Dermis blood vessel endothelial cell (primary cell): Measurements from ENCODE around the gene NCAN. TPM values are rescaled to one million over a fixed set of nuclear protein-coding genes. Genes with fewer than 3 reads are reported as not detected.
"Not testable (repeated sequence)": the region's sequence is repeated elsewhere in the genome, so short reads cannot be mapped to it uniquely, and the experiment has no call there.

Experiments used
- DNase-seq: peaks from one replicate; pipeline ENCODE4 v3.0.0; 2010
- total RNA-seq: library from RNA; depleted of rRNA; stranded (reverse); fragments of >200 nt; gene quantifications from 2 replicates; pipeline ENCODE4 v1.2.3, GENCODE V29; 2014

Gene NCAN
- total RNA-seq, 1 donor from 2014 or later: not detected

DNA sequence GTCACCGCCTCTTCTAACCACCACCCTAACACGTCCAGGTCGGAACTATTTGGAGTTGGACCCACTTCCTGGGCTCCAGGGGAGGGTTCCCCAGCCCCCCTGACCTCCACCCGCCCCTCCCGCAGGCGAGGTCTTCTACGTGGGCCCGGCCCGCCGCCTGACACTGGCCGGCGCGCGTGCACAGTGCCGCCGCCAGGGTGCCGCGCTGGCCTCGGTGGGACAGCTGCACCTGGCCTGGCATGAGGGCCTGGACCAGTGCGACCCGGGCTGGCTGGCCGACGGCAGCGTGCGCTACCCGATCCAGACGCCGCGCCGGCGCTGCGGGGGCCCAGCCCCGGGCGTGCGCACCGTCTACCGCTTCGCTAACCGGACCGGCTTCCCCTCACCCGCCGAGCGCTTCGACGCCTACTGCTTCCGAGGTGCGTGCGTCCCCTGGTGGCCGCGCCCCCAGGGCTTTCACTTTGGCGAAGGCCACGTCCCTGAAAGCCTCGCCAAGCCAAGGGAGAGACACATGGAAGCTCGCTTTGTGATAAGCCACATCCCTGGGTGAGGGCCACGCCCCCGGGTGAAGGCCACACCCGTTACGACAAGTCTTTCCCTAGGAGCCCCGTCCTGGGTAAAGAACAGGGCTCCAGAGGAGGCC is 13.2 kb downstream of the NCAN start:
- peak; percentile 46 for DNase-seq

DNA sequence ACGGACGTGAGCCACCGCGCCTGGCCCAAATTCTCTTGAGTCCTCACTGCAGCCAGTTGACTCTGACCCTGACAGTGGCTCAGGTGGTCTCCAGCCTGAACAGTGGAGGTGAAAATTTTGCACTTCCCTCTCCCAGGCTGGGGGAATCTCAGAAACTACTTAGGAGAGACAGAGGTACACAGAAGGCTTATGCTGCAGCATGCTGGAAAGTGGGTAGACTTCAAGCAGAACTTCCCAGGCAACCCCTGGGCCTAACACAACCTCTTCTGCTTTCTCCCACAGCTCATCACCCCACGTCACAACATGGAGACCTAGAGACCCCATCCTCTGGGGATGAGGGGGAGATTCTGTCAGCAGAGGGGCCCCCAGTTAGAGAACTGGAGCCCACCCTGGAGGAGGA is 14.4 kb downstream of the NCAN start:
- DNase-seq: no peak

DNA sequence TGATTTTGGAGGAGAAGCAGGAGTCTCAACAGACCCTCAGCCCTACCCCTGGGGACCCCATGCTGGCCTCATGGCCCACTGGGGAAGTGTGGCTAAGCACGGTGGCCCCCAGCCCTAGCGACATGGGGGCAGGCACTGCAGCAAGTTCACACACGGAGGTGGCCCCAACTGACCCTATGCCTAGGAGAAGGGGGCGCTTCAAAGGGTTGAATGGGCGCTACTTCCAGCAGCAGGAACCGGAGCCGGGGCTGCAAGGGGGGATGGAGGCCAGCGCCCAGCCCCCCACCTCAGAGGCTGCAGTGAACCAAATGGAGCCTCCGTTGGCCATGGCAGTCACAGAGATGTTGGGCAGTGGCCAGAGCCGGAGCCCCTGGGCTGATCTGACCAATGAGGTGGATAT is 14.9 kb downstream of the NCAN start:
- no peak for DNase-seq

DNA sequence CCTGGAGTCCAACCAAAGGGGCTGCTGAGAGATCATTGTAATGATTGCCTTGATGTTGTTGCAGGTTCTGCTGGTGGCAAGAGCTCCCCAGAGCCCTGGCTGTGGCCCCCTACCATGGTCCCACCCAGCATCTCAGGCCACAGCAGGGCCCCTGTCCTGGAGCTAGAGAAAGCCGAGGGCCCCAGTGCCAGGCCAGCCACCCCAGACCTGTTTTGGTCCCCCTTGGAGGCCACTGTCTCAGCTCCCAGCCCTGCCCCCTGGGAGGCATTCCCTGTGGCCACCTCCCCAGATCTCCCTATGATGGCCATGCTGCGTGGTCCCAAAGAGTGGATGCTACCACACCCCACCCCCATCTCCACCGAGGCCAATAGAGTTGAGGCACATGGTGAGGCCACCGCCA is 15.5 kb downstream of the NCAN start:
- no peak for DNase-seq

DNA sequence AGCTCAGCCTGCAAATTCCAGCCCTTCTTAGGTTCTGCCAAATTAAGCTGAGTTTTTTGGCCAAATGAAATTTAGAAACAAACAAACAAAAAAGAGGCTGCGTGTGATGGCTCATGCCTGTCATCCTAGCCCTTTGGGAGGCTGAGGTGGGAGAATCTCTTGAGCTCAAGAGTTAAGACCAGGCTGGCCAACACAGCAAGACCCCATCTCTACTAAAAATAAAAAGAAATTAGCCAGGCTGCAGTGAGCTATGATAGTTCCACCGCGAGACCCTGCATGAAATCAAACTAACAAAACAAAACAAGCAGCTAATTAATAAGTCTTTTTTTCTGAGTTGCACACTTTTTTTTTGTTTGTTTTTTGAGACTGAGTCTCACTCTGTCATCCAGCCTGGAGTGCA is 17.9 kb downstream of the NCAN start:
- no peak for DNase-seq

DNA sequence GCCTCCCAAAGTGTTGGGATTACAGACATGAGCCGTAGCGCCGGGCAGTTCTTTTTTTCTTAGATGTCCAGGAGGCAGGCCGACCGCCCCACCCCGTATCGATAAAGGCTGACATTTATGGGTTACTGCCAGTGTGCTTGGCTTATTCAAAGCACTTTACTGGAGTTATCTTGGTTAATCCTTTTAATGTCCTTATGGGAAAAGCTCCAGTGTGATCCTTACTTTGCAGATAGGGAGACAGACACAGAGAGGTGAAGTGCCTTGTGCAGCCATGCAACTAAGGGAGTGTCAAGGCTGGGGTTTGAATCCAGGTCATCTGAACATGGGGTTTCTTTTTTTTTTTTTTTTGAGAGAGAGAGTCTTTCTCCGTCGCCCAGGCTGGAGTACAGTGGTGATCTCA is 19.2 kb downstream of the NCAN start:
- no peak for DNase-seq

DNA sequence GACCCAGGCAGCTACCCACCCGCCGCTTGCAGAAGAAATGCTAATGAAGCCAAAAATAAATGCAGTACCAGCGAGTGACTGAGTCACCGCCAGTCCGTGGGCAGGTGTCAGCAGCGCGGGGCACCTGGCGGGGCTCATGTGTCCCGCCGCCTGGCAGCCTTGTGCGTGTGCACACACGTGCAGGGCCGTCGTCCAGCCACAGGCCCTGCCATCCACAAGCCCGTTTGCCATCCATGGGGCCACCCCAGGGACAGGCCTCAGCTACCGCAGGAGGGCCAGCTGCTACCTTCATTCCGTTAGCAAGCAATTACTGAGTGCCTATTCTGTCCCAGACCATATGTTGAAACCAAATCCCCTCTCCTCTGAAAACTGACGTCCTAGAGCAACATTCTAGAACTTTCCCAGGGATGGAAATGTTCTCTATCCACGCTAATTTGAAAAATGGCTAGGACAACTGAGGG is 20.5 kb downstream of the NCAN start:
- DNase-seq: no peak

DNA sequence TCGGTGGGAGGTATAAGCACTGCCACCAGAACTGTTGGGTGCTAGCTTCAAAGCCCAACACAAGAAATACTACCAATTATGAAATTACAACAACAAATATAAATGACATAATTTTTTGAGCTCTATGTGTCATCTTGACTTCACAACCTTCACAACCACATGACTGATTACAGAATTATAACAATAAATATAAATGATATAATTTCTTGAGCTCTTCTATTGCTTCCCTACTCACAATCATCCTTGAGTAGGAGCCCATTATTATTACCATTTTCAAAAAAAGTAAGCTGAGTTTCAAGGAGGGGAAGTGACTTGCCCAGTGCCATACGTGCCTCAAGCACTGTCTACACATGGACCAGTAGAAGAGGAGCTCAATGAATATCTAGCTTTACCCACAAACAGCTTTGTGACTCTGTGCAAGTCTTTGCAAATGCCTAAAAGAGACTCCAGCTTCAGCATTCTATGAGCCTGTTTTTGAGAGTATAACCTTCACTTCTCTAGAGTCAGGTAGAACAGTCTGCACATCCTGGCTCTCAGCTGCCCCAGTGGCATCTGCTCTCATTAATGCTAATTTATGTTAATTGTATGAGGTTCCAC is 22.6 kb downstream of the NCAN start:
- no peak for DNase-seq

DNA sequence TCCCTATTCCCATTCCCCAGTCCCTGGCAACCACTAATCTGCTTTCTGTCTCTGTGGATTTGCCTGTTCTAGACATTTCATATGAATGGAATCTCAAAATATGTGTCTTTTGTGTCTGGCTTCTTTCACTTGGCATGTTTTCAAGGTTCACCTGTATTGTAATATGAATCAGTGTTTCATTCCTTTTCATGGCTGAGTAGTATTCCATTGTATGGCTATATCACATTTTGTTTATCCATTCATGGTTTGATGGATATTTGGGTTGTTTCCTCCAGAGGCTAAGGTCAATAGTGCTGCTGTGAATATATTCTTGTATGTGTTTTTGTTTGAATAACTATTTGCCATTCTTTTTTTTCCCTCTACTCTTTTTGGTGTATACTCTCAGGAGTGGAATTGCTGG is 24.4 kb downstream of the NCAN start:
- no peak for DNase-seq

DNA sequence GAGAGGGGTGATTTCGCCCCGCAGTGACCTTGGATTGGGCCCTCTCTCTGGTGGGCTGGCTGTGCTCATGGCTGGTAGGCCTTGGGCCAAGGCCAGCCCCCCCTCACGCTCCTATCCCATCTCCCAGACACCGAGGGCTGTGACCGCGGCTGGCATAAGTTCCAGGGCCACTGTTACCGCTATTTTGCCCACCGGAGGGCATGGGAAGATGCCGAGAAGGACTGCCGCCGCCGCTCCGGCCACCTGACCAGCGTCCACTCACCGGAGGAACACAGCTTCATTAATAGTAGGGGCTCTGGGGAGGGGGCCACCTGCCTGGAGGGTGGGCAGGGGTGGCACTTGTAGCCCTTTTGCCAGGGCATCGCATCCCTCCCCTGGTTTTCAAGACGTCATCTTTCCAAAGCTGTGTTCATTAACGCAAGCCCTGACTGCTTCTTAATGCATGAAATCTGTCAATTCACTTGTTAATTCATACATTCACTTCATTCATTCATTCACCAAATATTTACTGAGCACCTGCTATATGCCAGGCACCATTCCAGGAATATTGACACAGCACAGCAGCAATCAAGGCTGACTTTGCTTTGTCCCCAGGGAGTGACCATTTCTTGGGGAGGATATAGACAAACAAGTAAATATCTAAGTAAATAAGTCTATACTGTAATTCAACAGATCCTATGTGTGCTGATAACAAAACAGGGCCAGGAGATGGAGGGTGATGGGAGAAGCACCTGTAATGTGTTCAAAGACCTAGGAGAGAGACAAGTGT is 26.6 kb downstream of the NCAN start:
- DNase-seq: no peak

DNA sequence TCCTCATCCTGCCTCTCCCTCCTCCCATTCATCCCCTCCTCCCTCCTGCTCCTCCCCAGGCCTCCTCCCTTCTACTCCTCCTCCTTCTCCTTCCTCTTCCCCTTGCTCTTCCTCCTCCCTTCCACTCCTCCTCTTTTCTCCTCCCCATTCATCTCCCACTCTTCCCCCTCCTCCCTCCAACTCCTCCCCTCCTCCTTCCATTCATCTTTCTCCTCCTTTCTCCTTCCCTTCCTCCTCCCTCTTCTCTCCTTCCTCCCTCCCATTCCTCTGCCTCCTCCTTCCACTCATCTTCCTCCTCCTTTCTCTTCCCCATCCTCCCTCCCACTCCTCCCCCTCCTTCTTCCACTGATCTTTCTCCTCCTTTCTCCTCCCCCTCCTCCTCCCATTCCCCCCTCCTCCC is 27.9 kb downstream of the NCAN start:
- no peak for DNase-seq

DNA sequence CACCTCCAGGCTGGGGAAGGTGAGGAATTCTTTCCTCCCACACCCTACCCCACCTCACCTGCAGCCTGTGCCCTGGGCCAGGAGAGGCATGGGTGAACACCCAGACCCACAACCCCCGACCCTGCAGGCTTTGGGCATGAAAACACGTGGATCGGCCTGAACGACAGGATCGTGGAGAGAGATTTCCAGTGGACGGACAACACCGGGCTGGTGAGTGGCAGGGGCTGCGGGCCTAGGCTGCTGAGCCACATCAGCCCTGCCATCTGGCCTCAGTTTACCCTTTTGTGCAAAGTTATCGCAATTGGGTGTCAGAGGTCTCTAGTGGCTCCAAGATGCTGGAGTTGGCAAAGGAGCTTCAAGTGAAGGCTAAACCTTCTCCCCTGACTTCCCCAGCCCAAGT is 28.7 kb downstream of the NCAN start:
- DNase-seq: no peak

DNA sequence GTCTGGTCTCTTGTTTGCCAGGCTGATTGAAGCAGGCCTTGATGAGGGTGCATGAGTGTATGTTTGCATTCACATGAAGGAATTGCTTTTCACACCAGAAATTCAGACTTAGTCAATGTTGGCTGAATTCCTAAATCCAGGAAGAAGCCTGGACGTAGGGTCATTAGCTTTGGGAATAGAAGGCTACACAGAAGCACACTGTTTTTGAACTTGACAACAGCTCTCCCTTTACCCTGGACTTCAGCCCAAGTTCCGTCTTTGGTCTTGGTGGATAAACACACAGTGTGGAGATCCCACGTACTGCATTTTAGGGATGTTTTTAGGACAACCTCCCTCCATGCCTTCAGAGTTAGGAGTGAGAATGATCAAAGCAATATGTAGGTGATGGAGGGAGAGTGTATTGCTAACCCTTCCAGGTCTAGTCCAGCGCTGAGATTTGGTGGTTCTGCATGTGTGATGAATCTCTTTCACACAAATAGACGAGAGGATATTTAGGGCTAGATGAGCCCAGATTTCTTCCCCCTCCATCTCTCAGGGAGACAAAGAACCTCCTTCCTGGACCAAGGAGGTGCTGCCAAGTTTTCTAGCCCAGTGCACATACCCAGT is 38.5 kb downstream of the NCAN start:
- DNase-seq: no peak

DNA sequence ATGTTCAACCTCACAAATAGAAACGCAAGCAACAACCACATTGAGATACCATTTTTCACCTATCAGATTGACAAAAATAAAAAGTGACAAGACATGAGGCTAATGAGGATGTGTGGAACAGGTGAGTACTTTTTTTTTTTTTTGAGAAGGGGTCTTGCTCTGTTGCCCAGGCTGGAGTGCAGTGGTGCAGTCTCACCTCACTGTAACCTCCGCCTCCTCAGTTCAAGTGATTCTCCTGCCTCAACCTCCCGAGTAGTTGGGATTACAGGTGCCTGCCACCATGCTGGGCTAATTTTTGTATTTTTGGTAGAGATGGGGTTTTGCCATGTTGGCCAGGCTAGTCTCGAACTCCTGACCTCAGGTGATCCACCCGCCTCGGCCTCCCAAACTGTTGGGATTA is 41.7 kb downstream of the NCAN start:
- not testable (repeated sequence) for DNase-seq

DNA sequence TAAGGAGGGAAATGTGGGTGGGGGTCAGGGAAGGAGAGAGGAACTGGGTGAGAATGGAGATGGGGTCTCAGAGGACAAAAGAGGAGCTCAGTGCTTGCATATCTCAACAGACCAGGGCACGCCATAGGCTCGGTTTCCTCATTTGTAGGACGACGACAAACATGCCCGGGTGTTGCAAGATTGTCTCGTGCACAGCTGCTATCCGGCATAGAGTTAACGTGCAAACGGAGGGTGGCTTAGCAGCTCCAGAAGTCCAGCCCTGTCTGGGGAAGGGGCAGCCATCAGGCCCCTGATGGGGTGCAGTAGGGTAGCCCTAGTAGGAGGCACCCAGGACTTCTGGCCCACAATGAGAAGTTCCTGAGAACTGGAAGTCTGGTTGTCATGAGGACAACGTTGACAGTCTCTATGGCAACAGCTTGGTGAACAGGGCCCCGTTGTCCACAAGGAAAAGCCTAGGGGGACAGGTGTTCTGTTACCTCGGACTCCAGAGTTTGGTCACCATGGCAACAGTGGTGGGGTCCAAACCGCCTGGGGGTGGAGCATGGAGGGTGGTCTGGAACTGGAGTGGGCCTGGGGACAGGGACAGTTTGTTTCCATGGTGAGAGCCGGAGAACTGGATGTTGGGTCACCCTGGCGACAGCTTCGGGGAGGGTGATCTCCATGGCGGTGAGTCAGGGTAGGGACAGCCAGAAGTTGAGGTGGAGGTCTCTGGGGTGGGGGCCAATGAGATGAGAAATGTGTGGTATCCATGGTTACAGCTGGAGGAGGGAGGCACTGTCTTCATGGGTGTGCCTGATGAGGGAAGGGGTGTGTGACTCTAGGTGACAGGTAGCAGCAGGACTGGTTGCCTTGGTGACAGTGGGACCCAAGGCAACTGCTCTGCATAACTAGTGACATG is 44.6 kb downstream of the NCAN start:
- no peak for DNase-seq

DNA sequence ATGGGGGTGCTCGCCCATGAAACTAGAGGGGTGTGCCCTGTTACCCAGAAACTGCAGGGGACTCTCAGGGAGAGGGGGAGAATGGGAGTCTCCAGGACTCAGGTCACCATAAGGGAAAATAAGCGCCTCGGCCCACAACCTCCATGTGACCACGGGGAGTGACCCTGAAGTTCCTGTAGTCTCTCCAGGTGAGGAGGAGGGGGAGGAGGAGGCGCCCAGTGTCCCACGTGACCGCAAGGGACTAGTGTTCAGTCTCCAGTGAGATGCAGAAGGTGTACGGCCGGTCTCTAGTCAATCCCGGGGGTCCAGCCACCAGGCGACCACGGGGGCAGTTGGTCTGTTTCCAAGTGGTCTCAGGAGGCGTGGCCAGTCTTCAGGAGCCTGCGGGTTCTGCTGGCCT is 45.4 kb downstream of the NCAN start:
- no peak for DNase-seq

DNA sequence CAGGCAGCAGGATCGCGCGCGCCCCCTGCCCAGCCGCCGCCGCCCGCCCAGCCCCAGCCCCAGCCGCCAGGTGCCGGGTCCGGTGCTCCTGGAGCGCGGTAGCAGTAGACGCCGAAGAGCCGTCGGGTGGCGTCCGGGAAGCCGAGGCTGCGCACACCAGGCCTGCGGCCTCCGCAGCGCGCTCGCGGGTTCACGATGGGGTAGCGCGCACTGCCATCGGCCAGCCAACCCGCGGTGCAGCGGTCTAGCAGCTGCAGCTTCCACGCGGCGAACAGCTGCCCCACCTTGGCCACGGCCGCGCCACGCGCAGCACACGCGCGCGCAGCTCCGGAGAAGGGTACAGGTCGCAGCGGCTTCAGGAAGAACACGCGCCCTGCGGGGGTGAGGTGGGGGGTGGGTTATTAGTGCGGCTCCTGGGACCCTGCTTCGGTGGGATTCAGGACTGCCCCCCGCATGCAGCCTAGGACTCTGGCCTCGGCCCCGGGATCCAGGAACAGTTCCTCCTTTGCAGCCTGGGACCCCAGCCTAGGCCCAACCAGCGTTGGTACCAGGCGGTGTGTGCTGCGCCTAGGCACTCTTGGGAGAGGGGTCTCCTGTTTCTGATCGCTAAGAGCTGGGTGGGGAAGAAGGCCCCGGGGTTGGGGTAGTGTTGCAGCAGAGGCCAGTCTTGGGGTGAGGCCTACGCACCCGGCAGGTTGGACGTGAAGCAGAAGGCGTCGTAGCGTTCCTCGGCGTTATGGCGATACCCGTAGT is 46.3 kb downstream of the NCAN start:
- DNase-seq: no peak

DNA sequence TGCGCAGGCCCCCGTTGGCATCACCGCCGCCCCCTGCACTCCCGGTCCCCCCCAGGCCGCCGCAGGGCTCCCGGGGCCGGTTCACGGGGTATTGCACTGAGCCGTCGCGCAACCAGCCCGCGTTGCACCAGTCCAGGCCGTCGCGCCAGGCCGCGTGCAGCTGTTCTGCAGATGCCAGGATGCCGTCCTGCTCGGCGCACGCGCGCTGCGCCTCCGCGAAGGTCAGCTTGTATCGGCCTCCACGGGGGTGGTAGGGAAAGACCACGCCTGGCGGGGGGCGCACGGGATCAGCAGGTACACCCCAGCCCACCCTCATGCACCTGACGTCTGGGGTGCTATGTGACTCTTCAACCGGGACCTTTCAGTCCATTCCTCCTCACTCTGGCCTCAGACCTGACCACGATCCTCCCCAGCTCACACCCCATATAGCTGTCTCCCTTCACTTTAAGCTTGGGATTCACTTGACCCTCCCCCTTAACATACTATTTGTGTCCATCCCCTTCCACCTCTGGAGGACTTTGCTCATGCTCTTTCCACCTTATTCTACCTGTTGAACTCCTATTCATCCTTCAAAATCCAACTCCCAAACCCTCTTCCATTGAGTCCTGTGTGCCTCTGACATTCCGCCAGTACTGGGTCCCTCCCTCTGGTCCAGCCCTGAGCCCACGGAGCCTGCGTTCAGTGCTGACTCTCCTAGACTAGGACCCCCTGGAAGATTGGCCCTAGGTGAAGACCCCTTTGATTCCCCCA is 47.0 kb downstream of the NCAN start:
- DNase-seq: no peak

DNA sequence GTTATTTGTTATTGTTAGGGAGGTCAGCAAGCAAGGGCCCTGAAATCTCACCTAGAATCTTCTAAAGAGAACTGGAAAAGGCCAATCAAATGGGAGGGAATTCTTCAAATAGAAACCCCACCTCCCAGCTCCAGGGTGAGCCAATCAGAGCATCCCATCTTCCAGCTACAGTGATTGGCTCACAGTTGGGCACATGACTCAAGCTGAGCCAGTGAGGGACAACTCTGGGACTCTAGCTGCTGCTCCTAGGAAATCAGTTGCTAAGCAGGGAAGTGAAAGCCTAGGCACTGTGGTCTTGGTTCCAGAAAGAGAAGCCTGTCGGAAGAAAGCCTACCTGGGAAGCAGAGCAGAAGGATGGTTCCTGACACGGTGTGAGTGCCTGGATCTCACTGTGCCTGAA is 48.0 kb downstream of the NCAN start:
- DNase-seq: peak; percentile 42

DNA sequence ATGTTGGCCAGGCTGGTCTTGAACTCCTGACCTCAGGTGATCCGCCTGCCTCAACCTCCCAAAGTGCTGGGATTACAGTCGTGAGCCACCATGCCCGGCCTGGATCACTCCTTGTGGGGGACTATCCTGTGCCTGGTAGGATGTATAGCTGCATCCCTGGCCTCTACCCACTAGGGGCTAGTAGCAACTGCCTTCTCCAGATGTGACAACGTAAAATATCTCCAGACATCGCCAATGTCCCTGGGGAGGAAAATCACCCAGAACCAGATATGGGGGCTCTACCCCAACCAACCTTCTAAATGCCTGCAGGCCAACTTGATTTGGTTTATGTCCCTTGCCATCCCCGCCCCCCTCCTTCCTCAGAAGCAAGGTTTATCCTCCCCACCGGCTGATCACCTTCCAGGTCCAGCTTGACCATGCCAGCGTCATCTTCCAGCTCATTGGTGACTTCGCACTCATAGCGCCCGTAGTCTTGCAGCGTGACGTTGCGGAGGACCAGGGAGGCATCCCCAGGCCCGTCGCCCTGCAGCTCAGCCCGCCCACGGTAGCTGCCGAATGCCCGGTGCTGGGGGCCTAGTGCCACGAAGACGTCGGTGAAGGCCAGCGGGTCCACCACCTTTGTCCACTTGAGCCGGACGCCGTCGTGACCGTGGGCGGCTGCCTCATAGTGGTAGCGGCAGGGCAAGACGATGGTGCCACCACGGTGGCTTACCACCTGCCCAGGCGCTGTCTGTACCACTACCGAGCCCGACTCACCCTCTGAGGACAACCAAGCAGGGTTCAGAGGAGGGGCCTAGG is 48.9 kb downstream of the NCAN start:
- DNase-seq: no peak
